ENCODE results near the gene BPIFA3. TPM values are rescaled to one million over a fixed set of nuclear protein-coding genes. Genes with fewer than 3 reads are reported as not detected.

Gene BPIFA3
- total and polyA plus RNA-seq, 9 of the 15 experiments (the other 6 are each of a cell fraction or from before 2014, with no cell fraction given) = not detected

DNA sequence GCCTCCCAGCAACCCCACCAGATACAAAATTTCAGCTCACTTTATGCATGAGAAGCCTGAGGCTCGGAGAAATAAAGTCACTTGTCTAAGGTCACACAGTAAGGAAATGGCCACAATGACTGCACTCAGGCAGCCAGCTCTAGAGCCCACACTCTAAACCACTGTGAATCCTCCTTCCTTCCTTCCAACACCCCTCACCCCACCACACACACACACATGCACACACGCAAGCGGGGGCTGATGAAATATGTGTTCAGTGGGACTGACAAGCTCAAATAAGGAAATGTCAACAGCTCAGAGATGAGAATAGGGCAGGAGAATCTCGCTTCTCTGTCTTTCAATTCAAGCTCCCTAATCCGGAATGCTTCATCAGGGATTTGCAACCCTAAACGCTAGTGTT lies 12.7 kb downstream of the BPIFA3 start (continued):
- TF ChIP-seq ZBTB11 (CRISPR knock-in tag; IDR thresholded peaks at IDR 0.05) = no peak
- TF ChIP-seq MAFF (IDR thresholded peaks at IDR 0.05; ENCODE audit: low read length) = no peak
- no peak for TF ChIP-seq TEAD1 (CRISPR knock-in tag; IDR thresholded peaks at IDR 0.05)
- no peak for TF ChIP-seq XRCC4 (IDR thresholded peaks at IDR 0.05; ENCODE audit: extremely low read depth, insufficient read depth, insufficient read length)
- TF ChIP-seq NBN (IDR thresholded peaks at IDR 0.05; ENCODE audit: low read depth) = no peak
- TF ChIP-seq, protein P1, sequence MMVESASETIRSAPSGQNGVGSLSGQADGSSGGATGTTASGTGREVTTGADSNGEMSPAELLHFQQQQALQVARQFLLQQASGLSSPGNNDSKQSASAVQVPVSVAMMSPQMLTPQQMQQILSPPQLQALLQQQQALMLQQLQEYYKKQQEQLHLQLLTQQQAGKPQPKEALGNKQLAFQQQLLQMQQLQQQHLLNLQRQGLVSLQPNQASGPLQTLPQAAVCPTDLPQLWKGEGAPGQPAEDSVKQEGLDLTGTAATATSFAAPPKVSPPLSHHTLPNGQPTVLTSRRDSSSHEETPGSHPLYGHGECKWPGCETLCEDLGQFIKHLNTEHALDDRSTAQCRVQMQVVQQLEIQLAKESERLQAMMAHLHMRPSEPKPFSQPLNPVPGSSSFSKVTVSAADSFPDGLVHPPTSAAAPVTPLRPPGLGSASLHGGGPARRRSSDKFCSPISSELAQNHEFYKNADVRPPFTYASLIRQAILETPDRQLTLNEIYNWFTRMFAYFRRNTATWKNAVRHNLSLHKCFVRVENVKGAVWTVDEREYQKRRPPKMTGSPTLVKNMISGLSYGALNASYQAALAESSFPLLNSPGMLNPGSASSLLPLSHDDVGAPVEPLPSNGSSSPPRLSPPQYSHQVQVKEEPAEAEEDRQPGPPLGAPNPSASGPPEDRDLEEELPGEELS (CRISPR knock-in tag; IDR thresholded peaks at IDR 0.05; ENCODE audit: borderline replicate concordance) = no peak
- no peak for TF ChIP-seq MCM3 (IDR thresholded peaks at IDR 0.05)
- TF ChIP-seq, protein P2, sequence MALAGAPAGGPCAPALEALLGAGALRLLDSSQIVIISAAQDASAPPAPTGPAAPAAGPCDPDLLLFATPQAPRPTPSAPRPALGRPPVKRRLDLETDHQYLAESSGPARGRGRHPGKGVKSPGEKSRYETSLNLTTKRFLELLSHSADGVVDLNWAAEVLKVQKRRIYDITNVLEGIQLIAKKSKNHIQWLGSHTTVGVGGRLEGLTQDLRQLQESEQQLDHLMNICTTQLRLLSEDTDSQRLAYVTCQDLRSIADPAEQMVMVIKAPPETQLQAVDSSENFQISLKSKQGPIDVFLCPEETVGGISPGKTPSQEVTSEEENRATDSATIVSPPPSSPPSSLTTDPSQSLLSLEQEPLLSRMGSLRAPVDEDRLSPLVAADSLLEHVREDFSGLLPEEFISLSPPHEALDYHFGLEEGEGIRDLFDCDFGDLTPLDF (CRISPR knock-in tag; IDR thresholded peaks at IDR 0.05) = no peak
- no peak for TF ChIP-seq GTF2E2 (tag; IDR thresholded peaks at IDR 0.05)
- TF ChIP-seq PHF21A (IDR thresholded peaks at IDR 0.05; ENCODE audit: borderline replicate concordance, low read depth) = no peak

Data from K562 (cell line).